Measurements from ENCODE around the gene TGM6.

TGM6 gene

GRCh38 chr20:2380601-2381000 is at the start of gene TGM6:
Gene TGM6, plus strand, starts transcription at chr20:2380901. Its CDS starts 68 bp downstream, at chr20:2380969.
- no peak within 1 kb of the TSS for H3K27ac ChIP-seq
- no peak for DNase-seq (ENCODE audit: low spot score)
- H3K4me3 ChIP-seq, result no peak within 1 kb of the TSS
- TF ChIP-seq CTCF (IDR thresholded peaks at IDR 0.05), result no peak

DNA sequence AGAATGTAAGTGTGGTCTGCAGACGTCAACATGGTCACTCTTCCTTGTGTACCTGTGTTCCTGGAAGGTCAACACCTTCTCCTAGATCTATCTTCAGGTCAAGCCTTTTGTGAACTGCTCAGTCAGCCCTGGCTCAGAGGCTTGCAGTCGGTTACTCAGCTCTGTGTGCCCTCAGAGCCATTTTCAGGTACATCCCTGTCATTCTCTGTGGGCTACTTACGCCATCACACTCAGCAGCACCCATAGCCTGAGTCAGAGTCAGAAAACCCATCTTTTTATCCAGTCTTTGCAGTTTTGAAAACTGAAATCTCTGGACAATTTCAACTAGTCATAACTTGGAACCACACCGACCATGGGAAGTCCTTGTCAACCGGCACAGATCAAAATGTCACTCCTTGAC is 49.6 kb upstream of the TGM6 start:
- H3K27ac ChIP-seq, result no peak overlapping the region
- H3K4me3 ChIP-seq, result no peak overlapping the region
- peak; percentile 16 for DNase-seq (ENCODE audit: low spot score)
- no peak for TF ChIP-seq CTCF (IDR thresholded peaks at IDR 0.05)

DNA sequence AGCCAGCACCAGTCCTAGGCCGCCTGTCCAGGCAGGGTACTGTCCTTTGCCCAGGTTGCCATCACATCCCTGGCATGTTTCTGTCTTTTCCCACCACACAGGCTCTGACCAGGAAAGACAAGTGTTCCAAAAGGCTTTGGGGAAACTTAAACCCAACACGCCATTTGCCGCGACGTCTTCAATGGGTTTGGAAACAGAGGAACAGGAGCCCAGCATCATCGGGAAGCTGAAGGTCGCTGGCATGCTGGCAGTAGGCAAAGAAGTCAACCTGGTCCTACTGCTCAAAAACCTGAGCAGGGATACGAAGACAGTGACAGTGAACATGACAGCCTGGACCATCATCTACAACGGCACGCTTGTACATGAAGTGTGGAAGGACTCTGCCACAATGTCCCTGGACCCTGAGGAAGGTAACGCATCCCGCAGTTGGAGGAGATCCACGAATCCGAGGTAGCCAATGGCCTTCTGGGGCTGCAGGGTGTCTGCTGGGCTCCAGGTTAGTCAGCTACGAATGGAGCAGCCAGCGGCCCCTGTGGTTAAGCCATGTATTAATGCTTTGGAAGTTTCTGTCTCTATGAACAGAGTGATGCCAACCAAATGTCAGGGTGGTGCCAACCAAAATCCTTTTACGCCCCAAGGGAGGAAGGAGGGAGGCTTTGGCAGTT is 48.7 kb upstream of the TGM6 start:
- Histone ChIP-seq H3K4me3 (no peak overlapping the region), H3K27ac (no peak overlapping the region)
- peak; percentile 29 for DNase-seq (ENCODE audit: low spot score)
- TF ChIP-seq CTCF (IDR thresholded peaks at IDR 0.05), result no peak

DNA sequence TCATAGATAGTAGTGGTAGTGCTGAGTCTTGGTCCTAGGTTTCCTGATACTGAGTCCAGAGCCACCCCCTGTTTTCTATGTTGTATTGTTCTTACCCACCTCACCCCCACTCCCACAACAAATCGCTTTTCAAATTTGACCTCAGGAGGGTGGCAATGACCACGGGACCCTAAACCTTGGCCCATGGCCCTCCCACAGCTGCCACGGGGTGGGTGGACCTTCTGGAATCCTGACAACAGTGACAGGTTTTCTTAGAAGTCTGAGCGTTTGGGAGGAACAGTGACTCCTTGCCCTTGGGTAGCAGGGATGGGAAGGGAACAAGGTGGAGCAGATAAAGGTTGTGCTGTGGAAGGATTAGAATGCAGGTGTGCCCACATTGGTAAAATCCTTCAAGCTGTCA is 48.0 kb upstream of the TGM6 start:
- Histone ChIP-seq H3K4me3 (no peak overlapping the region), H3K27ac (no peak overlapping the region)
- TF ChIP-seq CTCF (IDR thresholded peaks at IDR 0.05), result no peak
- peak; percentile 31 for DNase-seq (ENCODE audit: low spot score)

GRCh38 chr20:2333821-2334220 is 46.9 kb upstream of the TGM6 start:
- no peak overlapping the region for H3K4me3 ChIP-seq
- TF ChIP-seq CTCF (IDR thresholded peaks at IDR 0.05), result no peak
- H3K27ac ChIP-seq, result no peak overlapping the region
- DNase-seq (ENCODE audit: low spot score), result peak; percentile 63

- no peak for DNase-seq (ENCODE audit: low spot score)
- no peak for TF ChIP-seq CTCF (IDR thresholded peaks at IDR 0.05)
- no peak overlapping the region for H3K4me3 ChIP-seq
- no peak overlapping the region for H3K27ac ChIP-seq
Observed at GRCh38 chr20:2335096-2335870, 45.4 kb upstream of the TGM6 start.

GRCh38 chr20:2336471-2336870 is 44.2 kb upstream of the TGM6 start:
- DNase-seq (ENCODE audit: low spot score), result no peak
- H3K27ac ChIP-seq, result no peak overlapping the region
- TF ChIP-seq CTCF (IDR thresholded peaks at IDR 0.05), result no peak
- no peak overlapping the region for H3K4me3 ChIP-seq
